GM19455 (cell line): ENCODE results near the gene KRTAP10-1.
"Not testable (repeated sequence)": the region's sequence is repeated elsewhere in the genome, so short reads cannot be mapped to it uniquely, and the experiment has no call there.

Experiments
- ATAC-seq: cut with Tn5 transposase; IDR thresholded peaks from one replicate; pipeline ENCODE4 v1.9.1; 2021; ENCODE audit not compliant: unreplicated experiment

KRTAP10-1 gene

GRCh38 chr21:44539991-44540666 lies at the start of gene KRTAP10-1:
Gene KRTAP10-1 (minus strand): TSS chr21:44540195. CDS start chr21:44540150, 45 bp downstream.
- no peak for ATAC-seq

- no peak for ATAC-seq
Measured at GRCh38 chr21:44589094-44589493, 49.1 kb upstream of the KRTAP10-1 start.

- ATAC-seq: no peak
Measured at GRCh38 chr21:44585892-44586291, 45.9 kb upstream of the KRTAP10-1 start.

GRCh38 chr21:44583800-44584147 lies 43.8 kb upstream of the KRTAP10-1 start:
- ATAC-seq: no peak

GRCh38 chr21:44583089-44583799 lies 43.2 kb upstream of the KRTAP10-1 start:
- ATAC-seq: no peak

GRCh38 chr21:44582055-44582454 lies 42.1 kb upstream of the KRTAP10-1 start:
- ATAC-seq: no peak

GRCh38 chr21:44581158-44581557 lies 41.2 kb upstream of the KRTAP10-1 start:
- ATAC-seq: no peak

- ATAC-seq: not testable (repeated sequence)
Measured at GRCh38 chr21:44580231-44580821, 40.3 kb upstream of the KRTAP10-1 start, which contains the start of gene KRTAP10-5. Gene KRTAP10-5 (minus strand): TSS chr21:44580604. CDS start chr21:44580578, 26 bp downstream.

GRCh38 chr21:44579833-44580144 lies 39.8 kb upstream of the KRTAP10-1 start:
- no peak for ATAC-seq

GRCh38 chr21:44579056-44579832 lies 39.2 kb upstream of the KRTAP10-1 start:
- ATAC-seq: no peak

- no peak for ATAC-seq
Measured at GRCh38 chr21:44578371-44579055, 38.5 kb upstream of the KRTAP10-1 start.

GRCh38 chr21:44576025-44576420 lies 36.0 kb upstream of the KRTAP10-1 start:
- no peak for ATAC-seq

GRCh38 chr21:44575307-44576024 lies 35.5 kb upstream of the KRTAP10-1 start:
- ATAC-seq: no peak

- no peak for ATAC-seq
Measured at GRCh38 chr21:44574457-44575306, 34.7 kb upstream of the KRTAP10-1 start.

GRCh38 chr21:44573630-44574456 lies 33.8 kb upstream of the KRTAP10-1 start, which contains the start of gene KRTAP10-4:
Gene KRTAP10-4 (plus strand): TSS chr21:44573729. CDS start chr21:44573759, 30 bp downstream.
- not testable (repeated sequence) for ATAC-seq

- ATAC-seq: no peak
Measured at GRCh38 chr21:44572959-44573583, 33.1 kb upstream of the KRTAP10-1 start.

GRCh38 chr21:44571844-44572782 lies 32.1 kb upstream of the KRTAP10-1 start:
- ATAC-seq: no peak
